Immature natural killer cell (primary cell): ENCODE results near the gene CFAP74. TPM values are rescaled to one million over a fixed set of nuclear protein-coding genes. Genes with fewer than 3 reads are reported as not detected.

Experiments used
- DNase-seq, 3 donors: peaks; one replicate each; pipeline ENCODE4 v3.0.0; 2022; ENCODE audit warnings: mixed read lengths in 1 of 3
- H3K27ac Mint-ChIP-seq, 6 donors: one replicate each; pipeline ENCODE4 v1.8.0; 2020; ENCODE audit warnings: mixed read lengths in 6 of 6, mild to moderate bottlenecking in 5 of 6, inconsistent platforms in 4 of 6, moderate library complexity in 3 of 6
- H3K27me3 Mint-ChIP-seq, 3 donors: one replicate each; pipeline ENCODE4 v1.8.0; 2020 to 2021; ENCODE audit warnings: low read depth in 3 of 3, mild to moderate bottlenecking in 3 of 3, mixed read lengths in 3 of 3, moderate library complexity in 3 of 3, inconsistent platforms in 1 of 3
- H3K36me3 Mint-ChIP-seq, 3 donors: one replicate each; pipeline ENCODE4 v1.8.0; 2020; ENCODE audit warnings: mixed read lengths in 3 of 3, inconsistent platforms in 2 of 3, mild to moderate bottlenecking in 2 of 3
- H3K4me1 Mint-ChIP-seq, 2 donors: one replicate each; pipeline ENCODE4 v1.8.0; 2020; ENCODE audit warnings: inconsistent platforms in 2 of 2, mild to moderate bottlenecking in 2 of 2, mixed read lengths in 2 of 2, moderate library complexity in 1 of 2
- H3K4me3 Mint-ChIP-seq, 5 donors: one replicate each; pipeline ENCODE4 v1.8.0; 2020; ENCODE audit warnings: mild to moderate bottlenecking in 5 of 5, mixed read lengths in 5 of 5, inconsistent platforms in 3 of 5, moderate library complexity in 3 of 5
- H3K9me3 Mint-ChIP-seq, 6 donors: one replicate each; pipeline ENCODE4 v1.8.0; 2020; ENCODE audit warnings: mild to moderate bottlenecking in 6 of 6, mixed read lengths in 6 of 6, inconsistent platforms in 4 of 6, moderate library complexity in 3 of 6
- polyA plus RNA-seq, 3 donors: library from polyadenylated mRNA; unstranded; fragments of 300-500 nt; fragmentation: Illumina TruSeq; gene quantifications; one replicate each; pipeline ENCODE4 v1.2.3, GENCODE V29; 2021

The CFAP74 gene
- polyA plus RNA-seq, 3 donors from 2014 or later = not detected

DNA sequence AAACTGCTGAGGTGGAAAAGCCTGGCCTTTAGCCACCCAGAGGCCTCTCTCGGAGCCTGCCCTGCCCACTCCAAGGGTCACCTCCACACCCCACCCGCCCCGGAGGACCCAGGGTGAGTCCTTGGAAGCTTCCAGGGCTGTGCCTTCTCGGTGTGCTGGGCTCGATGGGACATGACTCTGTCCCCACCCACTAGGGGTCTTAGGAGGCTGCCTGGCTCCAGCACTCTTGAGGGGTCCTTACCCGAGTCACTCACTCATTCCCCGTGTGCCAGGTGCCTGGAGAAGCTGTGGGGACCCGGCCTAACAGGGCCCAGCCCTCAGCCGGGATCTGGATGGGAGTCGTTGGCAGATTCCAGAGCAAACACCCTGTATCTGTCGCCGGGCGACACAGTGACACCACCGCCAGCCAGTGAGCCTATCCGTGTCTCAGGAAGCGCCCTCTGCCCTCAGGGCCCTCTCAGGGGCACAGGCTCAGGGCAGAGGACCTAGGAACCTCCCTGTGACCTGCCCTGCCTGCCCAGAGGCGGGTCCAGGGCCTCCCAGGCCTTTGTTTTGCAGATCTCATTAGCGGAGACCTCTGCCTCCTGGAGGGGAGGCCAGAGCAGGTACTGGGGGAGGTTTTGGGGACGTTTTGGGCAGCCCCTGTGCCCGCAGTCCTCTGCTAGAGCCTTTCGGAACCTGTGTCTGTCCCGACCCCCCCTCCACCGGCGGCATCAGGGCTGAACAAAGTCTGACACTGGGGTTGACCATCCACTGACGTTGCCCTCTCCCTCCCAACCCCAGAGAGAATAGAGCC, 43.6 kb upstream of the CFAP74 start:
- DNase-seq = no peak
- H3K27ac Mint-ChIP-seq = no peak overlapping the region
- H3K9me3 Mint-ChIP-seq = no peaks in the 10 kb centered on the region
- no peak overlapping the region for H3K4me3 Mint-ChIP-seq
- H3K4me1 Mint-ChIP-seq = peaks cover 20 to 29% of the 10 kb centered on the region in 2 donors
- H3K27me3 Mint-ChIP-seq = peaks cover 6 to 11% (median 7%) of the 10 kb centered on the region in 3 donors
- no peaks in the 10 kb centered on the region for H3K36me3 Mint-ChIP-seq

DNA sequence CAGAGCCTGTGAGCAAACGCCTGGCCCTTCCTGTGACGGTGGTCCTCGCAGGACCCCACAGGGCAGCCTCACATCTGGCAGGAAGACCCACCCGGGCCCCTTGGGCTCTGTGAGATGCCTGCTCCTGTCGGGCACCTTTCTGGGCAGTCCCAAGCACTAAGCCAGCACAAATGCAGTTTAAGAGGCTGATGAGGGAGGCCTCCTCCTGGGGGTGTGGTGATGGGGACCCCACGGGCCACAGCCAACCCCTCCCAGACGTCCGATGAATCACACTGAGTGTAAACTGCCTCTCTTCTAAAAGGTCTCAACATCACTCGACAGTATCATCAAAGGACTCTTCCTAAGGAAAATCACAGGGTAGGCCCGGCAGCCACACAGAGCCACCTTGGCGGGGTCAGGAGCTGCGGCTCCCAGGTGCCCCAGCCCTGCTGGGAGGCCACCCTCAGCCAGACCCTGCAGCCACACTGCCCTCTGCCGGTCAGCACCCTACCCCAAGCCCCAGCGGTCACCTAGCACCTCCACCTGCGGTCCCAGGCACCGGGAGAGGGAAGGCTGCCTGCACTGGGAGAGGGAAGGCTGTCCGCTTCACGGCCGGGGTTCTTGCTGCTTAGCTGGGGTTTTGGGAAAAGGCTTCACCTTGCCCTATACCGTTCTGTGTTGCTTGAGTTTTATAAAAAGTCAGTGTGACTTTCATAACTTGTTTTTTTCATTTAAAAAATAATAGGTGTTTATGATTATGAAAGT, 42.8 kb upstream of the CFAP74 start:
- Mint-ChIP-seq H3K36me3 (no peaks in the 10 kb centered on the region), H3K9me3 (no peaks in the 10 kb centered on the region), H3K27me3 (peaks cover 6 to 11% (median 7%) of the 10 kb centered on the region in 3 donors), H3K27ac (no peak overlapping the region), H3K4me1 (peaks cover 18 to 29% of the 10 kb centered on the region in 2 donors), H3K4me3 (peak overlapping the region in 3 of 5 donors; percentile 15 to 18 (median 15))
- peak; percentile 21 to 39 (median 32) for DNase-seq

DNA sequence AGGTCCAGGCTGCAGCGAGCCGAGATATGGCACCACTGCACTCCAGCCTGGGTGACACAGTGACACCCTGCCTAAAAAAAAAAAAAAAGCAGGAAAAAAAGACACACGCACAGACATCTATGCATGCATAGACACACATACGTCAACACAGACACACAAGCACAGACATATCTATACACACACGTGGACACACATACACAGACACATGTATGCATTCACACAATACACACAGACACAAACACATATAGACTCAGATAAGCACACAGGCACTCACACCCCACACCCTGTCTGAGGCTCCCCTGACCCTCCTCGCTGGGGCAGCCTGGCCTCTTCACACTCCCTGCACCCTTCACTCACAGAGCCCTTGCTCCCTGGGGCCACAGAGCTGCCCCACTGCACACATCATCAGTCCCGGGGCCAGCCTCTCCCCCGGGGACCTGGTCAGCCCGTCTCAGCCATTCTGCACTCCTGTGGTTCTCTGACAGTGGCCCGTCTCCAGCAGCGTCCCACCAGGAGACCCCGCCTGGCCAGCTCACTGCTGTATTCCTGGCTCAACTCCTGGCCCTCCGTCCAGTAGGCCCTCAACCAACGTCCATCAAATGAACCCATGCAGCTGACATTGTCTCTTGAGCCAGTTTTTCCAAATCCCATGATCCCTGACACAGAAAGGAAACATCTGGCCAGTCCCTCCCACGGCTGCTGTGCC, 42.0 kb upstream of the CFAP74 start:
- H3K27ac Mint-ChIP-seq = no peak overlapping the region
- H3K4me1 Mint-ChIP-seq = peaks cover 18 to 29% of the 10 kb centered on the region in 2 donors
- no peak for DNase-seq
- peak overlapping the region in 4 of 5 donors; percentile 15 to 65 (median 44) for H3K4me3 Mint-ChIP-seq
- H3K27me3 Mint-ChIP-seq = peaks cover 6 to 11% (median 6%) of the 10 kb centered on the region in 3 donors
- H3K36me3 Mint-ChIP-seq = no peaks in the 10 kb centered on the region
- no peaks in the 10 kb centered on the region for H3K9me3 Mint-ChIP-seq

DNA sequence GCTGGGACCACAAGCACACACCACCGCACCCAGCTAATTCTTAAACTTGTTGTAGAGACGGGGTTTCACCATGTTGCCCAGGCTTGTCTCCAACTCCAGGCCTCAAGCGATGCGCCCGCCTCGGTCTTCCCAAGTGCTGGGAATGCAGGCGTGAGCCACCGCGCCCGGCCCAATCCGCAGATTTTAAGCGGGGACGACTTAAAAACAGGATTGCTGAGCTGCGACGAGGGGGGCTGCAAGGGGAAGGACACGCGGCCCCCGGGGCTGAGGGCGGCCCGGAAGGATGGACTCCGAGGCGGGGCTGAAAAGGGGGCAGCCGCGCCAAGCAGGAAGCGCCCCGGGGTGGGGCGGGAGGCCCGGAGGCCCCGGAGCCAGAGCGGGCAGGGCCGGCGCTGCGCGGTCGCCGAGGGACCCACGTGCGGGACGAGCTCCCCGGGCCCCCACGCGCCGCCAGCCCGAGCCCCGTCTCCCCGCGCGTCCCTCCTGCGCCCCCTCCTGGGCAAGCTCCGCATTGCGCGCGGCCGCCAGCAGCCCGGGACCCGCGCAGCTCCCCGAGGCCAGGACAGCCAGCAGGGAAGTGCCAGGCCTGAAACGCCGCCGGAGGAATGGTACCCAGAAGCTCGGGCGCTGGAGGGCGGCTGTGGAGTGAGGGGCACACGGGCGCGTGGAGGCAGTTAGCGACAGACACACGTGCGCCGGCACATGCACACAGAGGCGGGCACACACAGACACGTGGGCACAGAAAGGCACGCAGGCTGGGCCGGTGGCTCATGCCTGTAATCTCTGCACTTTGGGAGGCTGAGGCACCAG, 41.1 kb upstream of the CFAP74 start:
- no peaks in the 10 kb centered on the region for H3K36me3 Mint-ChIP-seq
- H3K4me3 Mint-ChIP-seq = peak overlapping the region; percentile 2 to 67 (median 39)
- no peak overlapping the region for H3K27ac Mint-ChIP-seq
- peaks cover 18 to 29% of the 10 kb centered on the region in 2 donors for H3K4me1 Mint-ChIP-seq
- no peaks in the 10 kb centered on the region for H3K9me3 Mint-ChIP-seq
- peaks cover 6 to 11% (median 6%) of the 10 kb centered on the region in 3 donors for H3K27me3 Mint-ChIP-seq
- DNase-seq = peak; percentile 79 to 80 (median 80)

DNA sequence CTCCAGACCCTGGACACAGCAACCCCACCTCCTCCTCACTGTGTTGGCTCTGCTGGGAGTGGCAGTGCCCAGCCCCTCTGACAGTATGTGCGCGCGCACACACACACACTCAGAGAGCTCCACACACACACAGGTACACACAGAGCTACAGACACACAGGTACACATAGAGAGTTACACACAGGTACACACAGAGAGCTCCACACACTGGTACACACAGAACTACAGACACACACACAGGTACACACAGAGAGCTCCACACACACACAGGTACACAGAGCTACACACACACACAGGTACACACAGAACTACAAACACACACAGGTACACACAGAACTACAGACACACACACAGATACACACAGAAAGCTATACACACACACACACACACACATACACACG, 40.3 kb upstream of the CFAP74 start:
- Mint-ChIP-seq H3K27me3 (peaks cover 1 to 6% (median 5%) of the 10 kb centered on the region in 3 donors), H3K4me1 (peaks cover 12 to 22% of the 10 kb centered on the region in 2 donors), H3K27ac (peak overlapping the region in 1 of 6 donors; percentile 5), H3K4me3 (peak overlapping the region; percentile 2 to 67 (median 40)), H3K9me3 (no peaks in the 10 kb centered on the region), H3K36me3 (no peaks in the 10 kb centered on the region)
- DNase-seq = no peak

DNA sequence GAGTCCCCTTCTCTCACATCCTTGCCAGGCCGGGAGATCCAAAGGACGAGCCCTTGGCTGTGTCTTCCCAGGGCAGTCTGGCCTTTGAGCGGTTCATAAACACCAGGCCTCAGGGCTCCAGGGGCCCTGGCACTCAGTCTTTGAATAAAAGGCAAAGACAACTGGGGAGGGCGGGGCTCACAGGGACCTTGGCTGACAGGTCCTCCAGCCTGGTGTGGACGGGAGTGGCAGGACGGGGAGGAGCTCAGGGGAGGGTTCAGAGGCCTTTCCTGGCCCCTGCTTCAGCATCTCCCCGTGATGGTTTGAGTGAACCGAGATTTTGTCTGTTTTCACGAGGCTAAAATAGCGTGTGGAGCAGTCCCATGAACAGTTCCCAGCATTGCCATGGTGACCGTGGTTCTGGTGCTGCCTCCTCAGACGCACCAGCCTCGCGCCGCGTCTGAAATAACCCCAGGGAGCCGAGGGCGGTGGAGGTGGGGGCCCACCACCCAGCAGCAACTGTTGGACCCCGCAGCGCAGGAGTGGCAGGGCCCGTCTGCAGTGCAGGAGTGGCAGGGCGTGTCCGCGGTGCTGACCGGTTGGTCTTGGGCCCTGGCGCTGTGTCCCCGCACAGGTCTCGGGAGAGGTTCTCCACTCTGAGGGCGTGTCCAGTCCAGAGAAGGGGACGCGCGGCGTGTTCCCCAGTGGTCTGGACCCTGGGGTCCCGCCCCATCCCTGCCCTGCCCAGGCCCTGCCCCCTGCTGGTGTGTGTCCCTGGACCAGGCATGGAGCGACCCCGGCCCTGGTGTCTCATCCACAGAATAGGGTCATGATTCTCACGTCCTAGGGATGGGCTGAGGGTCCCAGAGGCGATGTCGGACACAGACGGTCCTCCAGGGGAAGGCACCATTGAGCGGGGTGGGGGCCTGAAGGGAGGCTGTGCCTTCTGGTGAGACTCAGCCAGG, 39.5 kb upstream of the CFAP74 start:
- Mint-ChIP-seq H3K4me3 (no peak overlapping the region), H3K27ac (no peak overlapping the region), H3K9me3 (no peaks in the 10 kb centered on the region), H3K4me1 (peaks cover 9 to 16% of the 10 kb centered on the region in 2 donors), H3K27me3 (peaks cover 1 to 6% (median 2%) of the 10 kb centered on the region in 3 donors), H3K36me3 (no peaks in the 10 kb centered on the region)
- DNase-seq = no peak

DNA sequence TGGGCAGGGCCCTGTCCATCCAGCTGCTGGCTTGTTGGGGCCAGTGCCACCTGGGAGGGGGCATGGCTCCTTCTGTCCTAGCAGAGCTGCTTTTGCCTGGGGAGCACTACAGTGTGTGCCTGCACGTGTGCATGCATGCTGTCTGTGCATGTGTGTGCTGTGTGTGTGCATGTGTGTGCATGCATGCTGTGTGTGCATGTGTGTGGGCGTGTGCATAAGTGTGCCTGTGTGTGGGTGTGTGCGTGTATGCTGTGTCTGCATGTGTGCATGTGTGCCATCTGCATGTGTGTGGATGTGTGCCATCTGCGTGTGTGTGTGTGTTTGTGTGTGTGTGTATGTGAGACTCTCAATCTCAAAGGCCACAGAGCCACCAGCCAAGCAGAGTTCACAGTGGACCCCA, 38.3 kb upstream of the CFAP74 start:
- no peak overlapping the region for H3K27ac Mint-ChIP-seq
- H3K4me3 Mint-ChIP-seq = no peak overlapping the region
- no peak for DNase-seq
- no peaks in the 10 kb centered on the region for H3K36me3 Mint-ChIP-seq
- H3K9me3 Mint-ChIP-seq = no peaks in the 10 kb centered on the region
- H3K4me1 Mint-ChIP-seq = peaks cover 9 to 15% of the 10 kb centered on the region in 2 donors
- peaks cover 1 to 6% (median 2%) of the 10 kb centered on the region in 3 donors for H3K27me3 Mint-ChIP-seq

DNA sequence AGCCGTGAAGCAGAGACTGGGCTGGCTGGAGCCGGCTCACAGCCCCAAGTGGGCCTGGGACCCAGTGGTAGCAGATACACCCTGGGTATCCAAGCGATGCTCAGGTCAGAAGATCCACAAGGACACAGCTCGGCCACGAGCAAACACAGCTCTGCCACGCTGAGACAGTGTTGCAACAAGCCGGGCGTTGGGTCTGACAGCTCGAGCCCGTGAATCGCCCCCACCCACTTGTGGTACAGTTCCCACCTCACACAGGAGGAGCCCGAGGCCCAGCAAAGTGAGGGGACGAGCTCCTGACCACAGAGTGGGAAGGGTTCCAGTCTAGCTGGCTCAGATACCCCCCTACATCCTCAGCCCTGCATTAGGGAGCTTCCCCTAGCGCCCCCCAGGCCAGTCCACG, 37.7 kb upstream of the CFAP74 start:
- DNase-seq = no peak
- Mint-ChIP-seq H3K27ac (no peak overlapping the region), H3K4me1 (peaks cover 9 to 15% of the 10 kb centered on the region in 2 donors), H3K4me3 (no peak overlapping the region), H3K36me3 (no peaks in the 10 kb centered on the region), H3K27me3 (peaks cover 1 to 6% (median 2%) of the 10 kb centered on the region in 3 donors), H3K9me3 (no peaks in the 10 kb centered on the region)

DNA sequence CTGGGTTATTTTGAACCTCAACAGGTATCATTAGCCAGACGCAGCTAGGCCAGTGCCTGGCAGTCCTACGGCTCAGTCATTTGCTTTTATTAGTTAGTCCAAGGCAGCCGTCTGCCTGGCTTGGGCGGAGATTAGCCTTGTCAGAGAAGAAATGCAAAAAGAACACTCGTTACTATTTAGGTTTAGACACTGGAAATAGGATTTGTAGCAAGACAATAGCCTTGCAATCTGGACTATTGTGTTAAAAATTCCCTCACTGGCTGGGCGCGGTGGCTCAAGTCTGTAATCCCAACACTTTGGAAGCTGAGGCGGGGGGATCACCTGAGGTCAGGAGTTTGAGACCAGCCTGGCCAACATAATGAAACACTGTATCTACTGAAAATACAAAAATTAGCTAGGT, 35.7 kb upstream of the CFAP74 start:
- Mint-ChIP-seq H3K9me3 (no peaks in the 10 kb centered on the region), H3K4me3 (no peak overlapping the region), H3K4me1 (peaks cover 3 to 6% of the 10 kb centered on the region in 2 donors), H3K27ac (no peak overlapping the region), H3K27me3 (peaks cover 0 to 6% (median 2%) of the 10 kb centered on the region in 3 donors), H3K36me3 (no peaks in the 10 kb centered on the region)
- DNase-seq = no peak

DNA sequence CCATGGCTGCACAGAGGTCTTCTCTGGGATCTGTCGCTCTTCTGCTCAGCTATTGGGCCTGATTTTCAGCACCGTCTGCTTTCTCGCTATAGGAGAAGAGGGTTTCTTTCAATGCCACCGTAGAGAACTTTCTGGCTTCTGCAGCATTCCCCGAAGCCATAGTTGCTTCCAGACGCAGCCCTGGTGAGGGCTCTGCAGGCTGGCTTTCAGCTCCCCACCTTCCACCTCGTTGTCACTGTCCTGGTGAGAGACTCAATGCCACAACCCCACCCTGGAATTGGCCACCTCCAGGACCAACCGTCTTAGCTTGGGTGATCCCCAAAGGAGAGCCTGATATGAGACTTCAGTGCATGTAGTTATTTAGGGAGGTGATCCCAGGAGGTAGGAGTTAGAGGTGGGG, 34.6 kb upstream of the CFAP74 start:
- Mint-ChIP-seq H3K27ac (no peak overlapping the region), H3K27me3 (no peaks in the 10 kb centered on the region), H3K36me3 (no peaks in the 10 kb centered on the region), H3K9me3 (no peaks in the 10 kb centered on the region), H3K4me1 (no peaks in the 10 kb centered on the region), H3K4me3 (no peak overlapping the region)
- no peak for DNase-seq

DNA sequence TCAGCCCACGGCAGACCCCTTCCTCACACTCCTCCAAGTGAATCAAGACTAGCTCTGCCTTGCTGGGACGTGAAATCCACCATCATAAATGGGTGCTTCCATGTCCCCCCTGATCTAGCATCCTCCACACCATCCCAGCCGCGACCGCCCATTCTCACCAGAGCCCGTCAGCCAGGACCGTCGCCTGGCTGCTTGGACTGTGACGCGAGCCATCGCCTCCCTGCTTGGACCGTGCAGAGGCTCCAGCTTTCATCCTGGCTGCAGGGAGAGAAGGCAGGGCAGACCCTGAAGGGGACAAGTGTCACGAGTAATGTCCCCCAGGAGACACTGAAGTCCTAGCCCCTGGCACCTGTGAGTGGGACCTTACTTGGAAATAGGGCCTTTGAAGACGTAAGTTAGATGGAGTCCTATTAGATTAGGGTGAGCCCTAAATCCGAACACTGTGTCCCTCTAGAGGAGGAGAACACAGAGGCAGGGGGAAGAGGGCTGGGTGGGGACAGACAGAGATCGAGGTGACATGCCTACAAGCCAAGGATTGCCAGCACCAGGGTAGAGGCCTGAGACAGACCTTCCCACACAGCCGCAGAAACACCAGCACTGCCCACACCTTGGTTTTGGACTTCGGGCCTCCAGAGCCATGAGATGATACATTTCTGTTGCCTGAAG, 33.9 kb upstream of the CFAP74 start:
- no peaks in the 10 kb centered on the region for H3K27me3 Mint-ChIP-seq
- H3K4me1 Mint-ChIP-seq = no peaks in the 10 kb centered on the region
- no peak overlapping the region for H3K27ac Mint-ChIP-seq

DNA sequence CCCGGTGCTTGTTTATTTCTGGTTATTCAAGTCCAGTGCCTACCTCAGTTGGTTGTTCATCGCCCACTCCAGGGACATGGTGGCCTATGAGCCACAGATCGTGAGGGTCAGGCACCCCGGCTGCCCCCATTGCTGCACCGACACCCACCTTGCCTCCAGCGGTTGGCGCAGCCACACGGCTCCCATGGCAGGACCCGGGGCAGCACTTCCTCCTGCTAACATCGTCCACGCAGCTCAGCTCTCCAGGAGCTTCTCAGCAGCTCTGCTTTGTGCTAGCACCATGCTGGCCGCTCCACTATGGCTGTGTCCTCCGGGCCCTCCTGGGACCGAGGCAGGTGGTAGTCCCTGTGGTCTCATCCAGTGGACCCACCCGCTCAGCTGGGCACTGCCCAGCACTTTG, 32.7 kb upstream of the CFAP74 start:
- no peak for DNase-seq
- Mint-ChIP-seq H3K4me1 (no peaks in the 10 kb centered on the region), H3K9me3 (no peaks in the 10 kb centered on the region), H3K36me3 (no peaks in the 10 kb centered on the region), H3K27me3 (no peaks in the 10 kb centered on the region), H3K4me3 (no peak overlapping the region), H3K27ac (no peak overlapping the region)

More for the DNA sequence above, 33.9 kb upstream of the CFAP74 start:
- H3K36me3 Mint-ChIP-seq = no peaks in the 10 kb centered on the region
- H3K4me3 Mint-ChIP-seq = no peak overlapping the region
- H3K9me3 Mint-ChIP-seq = no peaks in the 10 kb centered on the region
- no peak for DNase-seq
